ENCODE measurements around the gene CYB5R3.

Gene CYB5R3

DNA sequence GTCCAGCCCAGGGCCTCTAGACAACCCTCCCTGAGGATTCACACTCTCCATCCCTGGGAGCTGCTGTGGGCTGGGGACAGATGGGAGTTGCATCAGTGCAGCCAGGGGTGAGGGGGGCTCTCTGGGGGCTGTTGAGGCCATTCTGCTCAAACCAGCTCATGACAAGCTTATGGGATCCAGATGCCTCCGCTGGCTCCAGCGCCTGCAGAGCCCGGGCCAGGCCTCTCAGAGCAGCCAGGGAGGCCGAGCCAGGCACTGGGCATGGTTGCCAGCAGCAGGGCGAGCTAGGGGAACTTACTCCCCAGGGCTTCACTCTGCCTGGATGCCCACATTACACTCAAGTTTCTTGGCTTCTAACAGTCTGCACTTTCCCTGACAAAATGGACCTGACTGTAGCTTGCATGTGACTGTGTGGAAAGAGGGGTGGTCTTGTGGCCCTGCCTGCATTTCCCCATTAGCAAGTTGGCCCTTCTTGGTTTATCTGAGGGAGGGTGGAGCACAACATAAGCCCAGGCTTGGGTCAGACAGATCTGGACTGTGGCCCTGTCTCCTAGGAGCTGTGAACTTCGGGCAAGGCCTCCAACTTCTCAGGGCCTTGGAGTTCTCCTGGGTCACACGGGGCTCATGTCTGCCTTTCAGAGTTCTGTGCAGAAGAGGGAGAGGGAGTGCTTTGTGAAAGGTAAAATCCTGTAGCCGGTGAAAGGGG lies 34.5 kb upstream of the CYB5R3 start:
- TF ChIP-seq RARB (CRISPR knock-in tag; IDR thresholded peaks at IDR 0.05), result no peak
- TF ChIP-seq, protein P1, sequence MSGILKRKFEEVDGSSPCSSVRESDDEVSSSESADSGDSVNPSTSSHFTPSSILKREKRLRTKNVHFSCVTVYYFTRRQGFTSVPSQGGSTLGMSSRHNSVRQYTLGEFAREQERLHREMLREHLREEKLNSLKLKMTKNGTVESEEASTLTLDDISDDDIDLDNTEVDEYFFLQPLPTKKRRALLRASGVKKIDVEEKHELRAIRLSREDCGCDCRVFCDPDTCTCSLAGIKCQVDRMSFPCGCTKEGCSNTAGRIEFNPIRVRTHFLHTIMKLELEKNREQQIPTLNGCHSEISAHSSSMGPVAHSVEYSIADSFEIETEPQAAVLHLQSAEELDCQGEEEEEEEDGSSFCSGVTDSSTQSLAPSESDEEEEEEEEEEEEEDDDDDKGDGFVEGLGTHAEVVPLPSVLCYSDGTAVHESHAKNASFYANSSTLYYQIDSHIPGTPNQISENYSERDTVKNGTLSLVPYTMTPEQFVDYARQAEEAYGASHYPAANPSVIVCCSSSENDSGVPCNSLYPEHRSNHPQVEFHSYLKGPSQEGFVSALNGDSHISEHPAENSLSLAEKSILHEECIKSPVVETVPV (CRISPR knock-in tag; IDR thresholded peaks at IDR 0.05), result no peak
- TF ChIP-seq ZNF565 (CRISPR knock-in tag; conservative IDR thresholded peaks at IDR 0.05; ENCODE audit: low read depth), result no peak
- no peak for TF ChIP-seq ZFP30 (CRISPR knock-in tag; IDR thresholded peaks at IDR 0.05)
- no peak for TF ChIP-seq SNAI2 (CRISPR knock-in tag; IDR thresholded peaks at IDR 0.05)
- TF ChIP-seq, protein P2, sequence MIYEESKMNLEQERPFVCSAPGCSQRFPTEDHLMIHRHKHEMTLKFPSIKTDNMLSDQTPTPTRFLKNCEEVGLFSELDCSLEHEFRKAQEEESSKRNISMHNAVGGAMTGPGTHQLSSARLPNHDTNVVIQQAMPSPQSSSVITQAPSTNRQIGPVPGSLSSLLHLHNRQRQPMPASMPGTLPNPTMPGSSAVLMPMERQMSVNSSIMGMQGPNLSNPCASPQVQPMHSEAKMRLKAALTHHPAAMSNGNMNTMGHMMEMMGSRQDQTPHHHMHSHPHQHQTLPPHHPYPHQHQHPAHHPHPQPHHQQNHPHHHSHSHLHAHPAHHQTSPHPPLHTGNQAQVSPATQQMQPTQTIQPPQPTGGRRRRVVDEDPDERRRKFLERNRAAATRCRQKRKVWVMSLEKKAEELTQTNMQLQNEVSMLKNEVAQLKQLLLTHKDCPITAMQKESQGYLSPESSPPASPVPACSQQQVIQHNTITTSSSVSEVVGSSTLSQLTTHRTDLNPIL (CRISPR knock-in tag; IDR thresholded peaks at IDR 0.05; ENCODE audit: low read depth), result no peak
- no peak for TF ChIP-seq ARNTL (CRISPR knock-in tag; IDR thresholded peaks at IDR 0.05; ENCODE audit: borderline replicate concordance, low read depth)
- no peak for TF ChIP-seq ISL1 (CRISPR knock-in tag; IDR thresholded peaks at IDR 0.05)
- TF ChIP-seq, protein P3, sequence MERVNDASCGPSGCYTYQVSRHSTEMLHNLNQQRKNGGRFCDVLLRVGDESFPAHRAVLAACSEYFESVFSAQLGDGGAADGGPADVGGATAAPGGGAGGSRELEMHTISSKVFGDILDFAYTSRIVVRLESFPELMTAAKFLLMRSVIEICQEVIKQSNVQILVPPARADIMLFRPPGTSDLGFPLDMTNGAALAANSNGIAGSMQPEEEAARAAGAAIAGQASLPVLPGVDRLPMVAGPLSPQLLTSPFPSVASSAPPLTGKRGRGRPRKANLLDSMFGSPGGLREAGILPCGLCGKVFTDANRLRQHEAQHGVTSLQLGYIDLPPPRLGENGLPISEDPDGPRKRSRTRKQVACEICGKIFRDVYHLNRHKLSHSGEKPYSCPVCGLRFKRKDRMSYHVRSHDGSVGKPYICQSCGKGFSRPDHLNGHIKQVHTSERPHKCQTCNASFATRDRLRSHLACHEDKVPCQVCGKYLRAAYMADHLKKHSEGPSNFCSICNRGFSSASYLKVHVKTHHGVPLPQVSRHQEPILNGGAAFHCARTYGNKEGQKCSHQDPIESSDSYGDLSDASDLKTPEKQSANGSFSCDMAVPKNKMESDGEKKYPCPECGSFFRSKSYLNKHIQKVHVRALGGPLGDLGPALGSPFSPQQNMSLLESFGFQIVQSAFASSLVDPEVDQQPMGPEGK (CRISPR knock-in tag; IDR thresholded peaks at IDR 0.05; ENCODE audit: borderline replicate concordance), result no peak
- TF ChIP-seq CSDC2 (CRISPR knock-in tag; IDR thresholded peaks at IDR 0.05), result no peak
- TF ChIP-seq GLIS3 (CRISPR knock-in tag; IDR thresholded peaks at IDR 0.05), result no peak

DNA sequence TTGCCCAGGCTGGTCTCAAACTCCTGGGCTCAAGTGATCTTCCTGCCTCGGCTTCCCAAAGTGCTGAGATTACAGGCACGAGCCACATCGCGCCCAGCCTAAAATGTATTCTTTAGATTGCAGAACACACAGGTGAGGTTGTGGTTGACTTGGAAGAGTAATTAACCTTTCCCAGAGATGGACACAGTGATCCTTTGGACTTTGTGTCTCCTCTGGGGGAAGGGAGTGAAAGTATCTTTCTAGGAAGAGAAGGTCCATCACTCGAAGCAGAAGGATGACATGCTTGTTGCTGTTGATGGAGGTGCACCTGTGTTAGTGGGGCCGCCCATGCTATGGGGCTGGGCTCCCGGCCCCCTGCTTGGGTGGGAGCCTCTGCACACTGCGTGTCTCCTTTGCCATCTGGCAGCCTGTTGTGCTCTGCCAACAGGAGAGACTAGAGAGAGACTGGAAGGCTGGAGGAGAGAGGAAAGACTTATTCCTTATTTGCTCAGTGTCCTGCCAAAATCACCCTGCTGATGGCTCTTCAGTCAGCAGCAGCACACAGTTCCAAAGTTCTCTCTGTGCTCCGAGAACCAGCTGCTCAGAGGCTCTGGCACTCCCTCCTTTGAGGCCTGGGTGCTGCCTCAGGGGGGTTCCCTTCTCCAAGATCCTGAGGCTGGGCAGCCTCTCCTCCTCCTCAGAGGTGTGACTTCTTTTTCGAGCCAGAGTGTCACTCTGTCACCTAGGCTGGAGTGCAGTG lies 33.1 kb upstream of the CYB5R3 start:
- no peak for ATAC-seq
- no peak for TF ChIP-seq ZNF70 (CRISPR knock-in tag; IDR thresholded peaks at IDR 0.05)
- TF ChIP-seq OSR1 (CRISPR knock-in tag; IDR thresholded peaks at IDR 0.05), result no peak
- TF ChIP-seq, protein P1 (CRISPR knock-in tag; IDR thresholded peaks at IDR 0.05), result no peak
- no peak for TF ChIP-seq ISL1 (CRISPR knock-in tag; IDR thresholded peaks at IDR 0.05)
- no peak for TF ChIP-seq BACH2 (CRISPR knock-in tag; IDR thresholded peaks at IDR 0.05; ENCODE audit: borderline replicate concordance)
- no peak for TF ChIP-seq GLIS3 (CRISPR knock-in tag; IDR thresholded peaks at IDR 0.05)
- no peak for TF ChIP-seq ESRRG (CRISPR knock-in tag; IDR thresholded peaks at IDR 0.05)
- no peak for TF ChIP-seq RARB (CRISPR knock-in tag; IDR thresholded peaks at IDR 0.05)
- TF ChIP-seq ZFP30 (CRISPR knock-in tag; IDR thresholded peaks at IDR 0.05), result no peak
- no peak for TF ChIP-seq SNAI2 (CRISPR knock-in tag; IDR thresholded peaks at IDR 0.05)
- TF ChIP-seq TCF4 (CRISPR knock-in tag; IDR thresholded peaks at IDR 0.05; ENCODE audit: borderline replicate concordance), result no peak
- no peak for TF ChIP-seq ZNF8 (CRISPR knock-in tag; IDR thresholded peaks at IDR 0.05)
- no peak for TF ChIP-seq ARNTL (CRISPR knock-in tag; IDR thresholded peaks at IDR 0.05; ENCODE audit: borderline replicate concordance, low read depth)
- TF ChIP-seq PPARA (CRISPR knock-in tag; IDR thresholded peaks at IDR 0.05; ENCODE audit: borderline replicate concordance), result no peak
- no peak for TF ChIP-seq ZC3H10 (CRISPR knock-in tag; IDR thresholded peaks at IDR 0.05)
- TF ChIP-seq, protein P2 (CRISPR knock-in tag; IDR thresholded peaks at IDR 0.05; ENCODE audit: low read depth), result no peak
- TF ChIP-seq CSDC2 (CRISPR knock-in tag; IDR thresholded peaks at IDR 0.05), result no peak
- no peak for TF ChIP-seq ZFP3 (CRISPR knock-in tag; IDR thresholded peaks at IDR 0.05)
- TF ChIP-seq, protein P4, sequence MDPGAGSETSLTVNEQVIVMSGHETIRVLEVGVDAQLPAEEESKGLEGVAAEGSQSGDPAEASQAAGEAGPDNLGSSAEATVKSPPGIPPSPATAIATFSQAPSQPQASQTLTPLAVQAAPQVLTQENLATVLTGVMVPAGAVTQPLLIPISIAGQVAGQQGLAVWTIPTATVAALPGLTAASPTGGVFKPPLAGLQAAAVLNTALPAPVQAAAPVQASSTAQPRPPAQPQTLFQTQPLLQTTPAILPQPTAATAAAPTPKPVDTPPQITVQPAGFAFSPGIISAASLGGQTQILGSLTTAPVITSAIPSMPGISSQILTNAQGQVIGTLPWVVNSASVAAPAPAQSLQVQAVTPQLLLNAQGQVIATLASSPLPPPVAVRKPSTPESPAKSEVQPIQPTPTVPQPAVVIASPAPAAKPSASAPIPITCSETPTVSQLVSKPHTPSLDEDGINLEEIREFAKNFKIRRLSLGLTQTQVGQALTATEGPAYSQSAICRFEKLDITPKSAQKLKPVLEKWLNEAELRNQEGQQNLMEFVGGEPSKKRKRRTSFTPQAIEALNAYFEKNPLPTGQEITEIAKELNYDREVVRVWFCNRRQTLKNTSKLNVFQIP (CRISPR knock-in tag; IDR thresholded peaks at IDR 0.05; ENCODE audit: borderline replicate concordance, low read depth), result no peak

More for the DNA sequence above, 34.5 kb upstream of the CYB5R3 start:
- ATAC-seq, result peak; percentile 60

All from SK-N-SH treated with all-trans-retinoic acid at 6 μM for 48 hours (cell line).